Measurements from ENCODE around the gene CLINT1.

CLINT1 gene

DNA sequence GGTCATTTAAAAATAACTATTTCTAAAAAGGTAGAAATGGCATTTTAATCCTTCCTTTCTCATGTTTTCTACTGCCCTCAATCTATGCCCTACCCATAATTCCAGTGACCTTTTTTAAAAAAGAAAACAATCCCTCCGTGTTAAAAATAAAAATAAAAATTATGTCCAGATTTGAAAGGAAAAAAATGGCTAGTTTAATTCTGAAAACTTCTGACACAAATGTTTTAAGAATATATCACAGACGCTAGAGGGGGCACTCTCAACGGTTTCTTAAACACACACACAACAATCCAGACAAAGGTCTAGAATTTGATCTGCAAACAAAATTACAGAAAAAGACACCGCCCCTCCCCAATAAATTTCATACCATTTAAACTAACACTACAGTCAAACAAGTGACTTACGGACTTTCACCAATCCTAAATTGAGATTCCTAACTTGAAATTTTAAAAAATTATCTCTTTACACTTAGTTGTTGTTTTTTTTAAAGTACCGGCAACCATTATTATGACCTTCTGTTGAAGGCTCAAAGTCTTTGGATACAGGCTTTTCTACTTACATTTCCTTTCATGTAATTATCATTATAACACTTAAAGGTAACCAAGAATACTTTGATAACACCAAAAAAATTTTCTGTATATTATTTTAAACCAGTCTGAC, 38.2 kb downstream of the CLINT1 start:
- DNase-seq (ENCODE audit: low read depth in 3 of 3) = no peak

DNA sequence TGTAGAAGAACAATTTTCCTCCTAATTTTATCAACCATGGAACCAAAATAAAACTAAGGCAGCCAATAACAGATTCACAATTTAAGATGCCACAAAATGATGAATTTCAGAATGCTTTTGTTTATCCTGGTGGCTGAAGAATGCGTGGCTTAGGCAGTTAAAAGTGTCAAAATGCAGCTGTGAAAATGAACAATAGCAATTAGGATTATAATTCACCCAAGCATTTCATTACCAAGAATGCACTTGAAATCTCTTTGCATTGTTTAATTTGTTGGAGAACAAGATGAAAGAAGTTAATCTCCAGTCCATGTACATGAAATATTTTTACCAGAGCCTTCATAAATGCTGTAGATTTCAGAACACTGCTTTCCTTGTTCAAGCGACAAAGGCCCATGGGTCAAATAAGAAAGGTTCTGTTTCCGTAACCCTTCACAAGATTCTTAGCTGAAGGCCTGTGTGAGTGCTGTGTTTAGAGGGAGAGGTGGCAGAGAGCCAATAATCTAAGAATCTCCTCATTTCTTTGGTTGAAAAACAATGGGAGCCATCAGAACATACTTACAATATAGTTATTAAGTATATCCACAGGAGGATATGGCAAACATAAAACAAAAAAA, 39.3 kb downstream of the CLINT1 start:
- DNase-seq (ENCODE audit: low read depth in 3 of 3) = no peak

DNA sequence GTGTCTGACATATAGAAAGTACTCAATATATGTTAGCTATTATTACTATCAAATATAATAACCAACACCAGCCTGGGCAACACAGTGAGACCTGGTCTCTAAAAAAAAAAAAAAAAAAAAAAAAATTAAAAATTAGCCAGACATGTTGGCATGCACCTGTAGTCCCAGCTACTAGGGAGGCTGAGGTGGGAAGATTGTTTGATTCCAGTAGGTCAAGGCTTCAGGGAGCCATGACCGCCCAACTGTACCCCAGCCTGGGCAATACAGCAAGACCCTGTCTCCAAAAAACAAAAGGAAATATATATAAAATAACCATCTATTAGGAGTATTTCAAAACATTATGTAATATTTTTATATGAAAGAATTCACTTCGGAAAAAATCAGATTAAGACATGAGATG, 40.6 kb downstream of the CLINT1 start:
- no peak for DNase-seq (ENCODE audit: low read depth in 3 of 3)

- no peak for DNase-seq (ENCODE audit: low read depth in 3 of 3)
These were observed 41.0 kb downstream of the CLINT1 start for GRCh38 chr5:157817928-157818327.

DNA sequence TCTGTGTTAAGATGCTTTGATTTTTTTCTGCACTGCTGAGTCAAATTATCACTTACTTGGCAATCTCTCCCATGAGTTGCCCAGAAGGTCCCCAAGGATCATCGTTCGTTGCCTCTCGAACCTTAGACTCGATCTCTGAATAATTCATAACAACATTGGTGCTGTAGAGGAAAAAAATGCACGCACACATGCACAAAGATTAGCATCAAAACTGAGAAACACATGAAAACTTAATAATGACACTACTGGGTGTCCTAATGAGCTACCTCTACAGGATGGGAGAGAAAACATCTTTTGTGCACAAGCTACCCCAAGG, 41.6 kb downstream of the CLINT1 start:
- DNase-seq (ENCODE audit: low read depth in 3 of 3) = no peak

DNA sequence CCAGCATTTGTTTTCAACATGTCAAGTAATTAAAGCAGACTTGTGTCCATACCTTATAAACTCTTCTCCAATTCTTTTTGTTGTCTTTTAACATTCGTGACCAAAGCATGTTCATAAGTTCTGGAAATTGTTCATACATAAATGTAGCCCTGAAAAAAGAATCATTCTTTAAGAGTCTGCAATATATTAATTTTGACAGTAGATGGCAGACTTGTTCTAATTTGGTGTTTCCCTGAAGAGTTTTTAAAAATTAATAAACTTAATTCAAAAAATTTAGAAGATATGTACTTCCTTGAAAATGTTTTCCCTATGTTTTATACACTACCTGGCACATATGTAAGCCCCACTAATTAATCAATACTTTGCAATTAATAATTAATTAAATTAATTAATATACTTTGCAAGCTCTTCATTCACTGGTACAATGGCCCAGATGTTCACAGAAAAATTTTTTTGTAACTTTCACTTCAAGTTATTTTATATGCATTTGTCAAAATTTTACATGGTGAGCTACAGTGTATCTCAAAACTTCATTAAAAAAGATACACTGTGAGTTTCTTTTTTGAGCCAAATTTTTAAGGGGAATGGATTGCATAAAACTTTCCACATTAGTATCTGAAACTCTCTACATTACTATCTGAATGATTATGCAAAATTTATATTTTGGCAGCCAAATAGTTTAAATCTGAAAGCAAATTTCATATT, 42.1 kb downstream of the CLINT1 start:
- no peak for DNase-seq (ENCODE audit: low read depth in 3 of 3)

- no peak for DNase-seq (ENCODE audit: low read depth in 3 of 3)
These were observed 46.9 kb downstream of the CLINT1 start for GRCh38 chr5:157812086-157812485.

DNA sequence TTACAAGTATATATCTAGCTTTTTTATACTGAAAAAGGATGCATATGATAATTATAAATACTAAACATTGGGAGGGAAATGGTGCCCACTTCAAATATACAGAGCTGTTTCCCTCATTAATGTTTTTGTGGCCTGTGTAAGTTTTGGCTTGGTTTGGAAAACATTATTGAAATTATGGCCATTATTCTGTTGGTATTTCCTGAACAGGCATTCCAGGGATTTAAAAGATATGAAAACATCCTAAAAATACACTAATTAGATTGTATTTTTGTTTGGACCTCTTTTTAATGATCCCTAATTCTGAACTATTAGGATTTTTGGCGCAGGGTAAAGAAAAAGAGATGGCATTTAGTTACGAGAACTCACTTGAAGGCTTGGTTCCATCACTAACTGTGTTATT, 50.9 kb downstream of the CLINT1 start:
- DNase-seq (ENCODE audit: low read depth in 3 of 3) = no peak

DNA sequence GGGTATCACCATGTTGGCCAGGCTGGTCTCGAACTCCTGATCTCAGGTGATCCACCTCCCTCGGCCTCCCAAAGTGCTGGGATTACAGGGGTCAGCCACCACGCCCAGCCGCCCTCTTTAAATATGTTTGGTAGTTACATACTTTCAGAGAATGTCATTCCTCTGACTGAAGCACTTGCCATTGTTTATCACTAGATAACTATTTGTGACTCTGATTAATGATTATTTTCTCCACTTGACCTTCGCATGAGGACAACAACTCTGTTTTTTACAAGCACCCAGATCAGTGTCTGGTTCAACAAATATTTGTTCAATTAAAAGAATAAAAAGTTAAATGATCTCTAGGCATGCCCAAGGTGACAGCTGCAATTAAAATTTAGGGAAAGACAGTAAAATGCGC, 56.2 kb downstream of the CLINT1 start:
- DNase-seq (ENCODE audit: low read depth in 3 of 3) = no peak

GRCh38 chr5:157800137-157800536, 58.8 kb downstream of the CLINT1 start:
- DNase-seq (ENCODE audit: low read depth in 3 of 3) = no peak

GRCh38 chr5:157799578-157799977, 59.4 kb downstream of the CLINT1 start:
- no peak for DNase-seq (ENCODE audit: low read depth in 3 of 3)

- DNase-seq (ENCODE audit: low read depth in 3 of 3) = no peak
These were observed 65.6 kb downstream of the CLINT1 start for GRCh38 chr5:157793301-157793700.

DNA sequence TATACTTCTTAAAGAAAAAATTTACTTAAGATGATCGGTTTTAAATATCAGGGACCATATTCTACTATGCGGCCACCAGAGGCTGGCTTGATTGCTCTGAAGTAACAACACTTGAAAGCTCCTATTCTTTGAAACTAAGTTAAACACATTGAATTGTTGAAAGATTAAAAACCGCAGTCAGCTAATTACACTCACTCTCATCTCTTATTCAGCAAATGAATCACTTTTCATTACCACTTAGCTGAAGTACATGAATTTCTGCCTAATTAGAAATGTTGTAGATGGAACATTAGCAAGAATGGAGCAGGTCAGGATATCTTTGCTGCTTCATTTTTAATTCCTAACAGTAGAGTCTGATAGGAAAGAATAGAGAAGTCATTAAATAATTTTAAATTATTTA, 73.1 kb downstream of the CLINT1 start:
- DNase-seq (ENCODE audit: low read depth in 3 of 3) = no peak

GRCh38 chr5:157779221-157779620, 79.7 kb downstream of the CLINT1 start:
- DNase-seq (ENCODE audit: low read depth in 3 of 3) = no peak

GRCh38 chr5:157778121-157778805, 80.7 kb downstream of the CLINT1 start:
- no peak for DNase-seq (ENCODE audit: low read depth in 3 of 3)

DNA sequence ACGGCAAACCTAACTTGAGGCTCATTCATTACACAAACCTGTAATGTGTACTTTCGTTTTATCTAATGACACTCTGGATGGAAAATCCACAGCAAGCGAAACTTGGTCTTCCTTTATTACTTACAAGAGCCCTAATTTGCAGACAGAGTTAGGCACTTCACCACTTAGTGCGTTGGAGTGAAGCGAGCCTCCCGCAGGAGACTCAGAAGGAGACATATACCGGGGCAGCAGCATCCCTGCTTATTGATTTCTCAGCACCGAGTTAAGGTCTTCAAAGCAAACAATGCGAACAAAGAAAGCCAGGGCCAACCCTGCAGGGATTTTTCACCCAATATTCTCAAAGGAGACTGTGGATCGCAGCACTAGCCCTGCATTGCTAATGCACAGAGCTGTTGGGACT, 86.8 kb downstream of the CLINT1 start:
- DNase-seq (ENCODE audit: low read depth in 3 of 3) = no peak

GRCh38 chr5:157770665-157771064, 88.3 kb downstream of the CLINT1 start:
- DNase-seq (ENCODE audit: low read depth in 3 of 3) = no peak

GRCh38 chr5:157767689-157768088, 91.3 kb downstream of the CLINT1 start:
- DNase-seq (ENCODE audit: low read depth in 3 of 3) = no peak

DNA sequence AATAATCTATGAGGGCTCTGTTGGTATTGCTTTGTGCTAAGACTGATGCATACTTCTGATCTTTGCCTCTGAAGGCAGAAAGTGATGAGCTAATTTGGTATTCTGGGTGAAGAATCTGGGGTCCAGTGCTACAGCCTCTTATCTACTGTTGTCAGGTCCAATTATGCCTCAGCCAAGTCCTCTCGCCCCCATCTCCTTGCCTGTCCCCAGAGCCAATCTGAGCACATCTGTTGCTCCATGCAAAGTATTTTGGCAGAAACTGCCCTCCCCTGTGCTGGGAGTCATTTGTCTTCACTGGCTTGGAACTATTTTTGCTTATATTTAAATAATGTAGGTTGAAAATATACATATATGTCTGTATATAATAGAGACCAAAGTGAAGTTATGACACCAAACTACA, 92.0 kb downstream of the CLINT1 start:
- no peak for DNase-seq (ENCODE audit: low read depth in 3 of 3)

GRCh38 chr5:157766442-157766841, 92.5 kb downstream of the CLINT1 start:
- DNase-seq (ENCODE audit: low read depth in 3 of 3) = no peak

DNA sequence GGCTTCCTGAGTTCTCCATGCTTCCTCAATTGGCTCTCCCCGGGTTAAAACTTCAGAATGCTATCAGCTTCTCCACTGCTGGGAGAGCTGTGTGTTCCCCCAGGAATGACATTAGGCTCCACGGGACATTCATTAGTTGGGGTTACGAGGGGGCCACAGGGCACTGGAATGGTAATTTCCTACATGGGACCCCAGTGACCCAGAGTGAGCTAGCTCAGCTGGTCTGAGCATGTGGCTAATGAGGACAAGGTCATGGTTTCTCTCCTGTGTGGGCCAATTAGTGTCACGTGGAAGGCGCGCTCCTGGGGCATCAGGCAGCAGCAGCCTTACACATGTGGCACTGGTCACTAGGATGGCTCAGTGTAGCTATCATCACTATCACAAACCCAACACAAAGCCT, 94.4 kb downstream of the CLINT1 start:
- no peak for DNase-seq (ENCODE audit: low read depth in 3 of 3)

DNA sequence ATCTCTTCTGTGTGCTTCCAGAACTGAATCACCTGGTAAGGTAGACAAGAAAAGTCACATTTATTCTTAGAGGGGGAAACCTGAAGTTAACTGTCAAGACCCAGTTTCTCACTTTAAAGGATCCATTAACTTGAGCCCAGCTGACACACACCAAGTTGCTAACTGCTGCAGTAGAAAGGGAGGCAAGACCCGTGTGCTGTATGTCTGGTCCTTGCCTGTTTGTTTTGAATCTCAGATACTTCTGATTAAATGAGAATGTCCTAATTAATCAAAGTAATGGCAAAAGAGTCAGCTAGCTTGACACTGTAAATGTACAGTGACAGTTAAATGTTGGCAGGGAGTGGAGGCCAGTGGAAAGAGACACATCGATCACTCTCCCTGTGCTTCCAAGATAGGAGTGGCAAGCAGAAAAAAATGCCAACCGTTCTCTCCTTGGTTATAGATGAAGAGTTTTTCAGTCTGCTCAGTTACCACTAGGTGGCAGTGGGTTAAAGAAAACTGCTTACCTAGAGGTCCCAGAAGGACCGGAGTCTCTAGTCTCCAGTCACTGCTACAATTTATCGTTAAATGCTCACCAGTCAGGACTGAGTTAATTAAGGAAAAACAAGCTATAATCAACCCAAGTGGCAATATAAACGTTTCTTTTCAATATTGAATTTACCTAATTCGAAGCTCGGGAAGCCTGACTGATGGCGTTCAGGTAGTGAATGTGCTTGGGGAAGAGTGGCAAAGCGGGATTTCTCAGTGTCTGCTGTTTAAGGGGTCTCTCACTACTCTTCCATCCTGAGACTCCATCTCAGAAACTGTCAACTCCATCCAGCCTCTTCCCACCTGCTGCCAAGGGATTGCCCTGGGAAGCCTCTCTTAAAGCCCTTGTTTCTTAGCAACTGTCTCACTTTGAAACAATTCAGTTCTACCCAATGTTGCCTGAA, 97.0 kb downstream of the CLINT1 start:
- no peak for DNase-seq (ENCODE audit: low read depth in 3 of 3)

Data from stimulated activated CD4-positive, alpha-beta T cell treated with anti-CD3 and anti-CD28 coated beads, TNF-alpha, amount 100 ng/mL, for 4 hours (primary cell).